ENCODE results near the gene CDA.

Gene CDA

GRCh38 chr1:20658166-20658915, 69.4 kb downstream of the CDA start:
- no peak for DNase-seq

- DNase-seq, result no peak
Measured at GRCh38 chr1:20660363-20660762, 71.5 kb downstream of the CDA start.

GRCh38 chr1:20660847-20661206, 71.9 kb downstream of the CDA start:
- no peak for DNase-seq

- peak; percentile 97 for DNase-seq
Measured at GRCh38 chr1:20661207-20662109, 72.6 kb downstream of the CDA start, which contains the start of gene DDOST. Gene DDOST (minus strand): TSS chr1:20661369. CDS start chr1:20661350, 19 bp downstream.

- no peak for DNase-seq
Measured at GRCh38 chr1:20662110-20662475, 73.2 kb downstream of the CDA start.

- DNase-seq, result peak; percentile 19
Measured at GRCh38 chr1:20663365-20663764, 74.5 kb downstream of the CDA start.

- peak; percentile 23 for DNase-seq
Measured at GRCh38 chr1:20663969-20664715, 75.2 kb downstream of the CDA start.

- DNase-seq, result peak; percentile 20
Measured at GRCh38 chr1:20665726-20666125, 76.8 kb downstream of the CDA start.

- DNase-seq, result no peak
Measured at GRCh38 chr1:20666146-20666545, 77.2 kb downstream of the CDA start.

GRCh38 chr1:20666804-20667203, 77.9 kb downstream of the CDA start:
- DNase-seq, result no peak

Data from left hindlimb (tissue), 1 donor.